Skeletal muscle satellite cell (primary cell): ENCODE measurements around the gene KCNJ12.
"Not testable (repeated sequence)": the region's sequence is repeated elsewhere in the genome, so short reads cannot be mapped to it uniquely, and the experiment has no call there.

ENCODE experiments used
- H3K27me3 ChIP-seq: 2 replicates; pipeline ENCODE4 v1.7.0; 2013; ENCODE audit warnings: low read length; ENCODE audit not compliant: control insufficient read depth, insufficient read depth
- H3K36me3 ChIP-seq: 2 replicates; pipeline ENCODE4 v1.7.0; 2013; ENCODE audit warnings: mild to moderate bottlenecking, control low read depth, low read length; ENCODE audit not compliant: insufficient read depth
- H3K4me1 ChIP-seq: 2 replicates; pipeline ENCODE4 v1.7.0; 2013; ENCODE audit warnings: low read length; ENCODE audit not compliant: control insufficient read depth, insufficient read depth
- H3K4me2 ChIP-seq: 2 replicates; pipeline ENCODE4 v1.7.0; 2013; ENCODE audit warnings: mild to moderate bottlenecking, low read length
- H3K4me3 ChIP-seq: 2 replicates; pipeline ENCODE4 v1.7.0; 2013; ENCODE audit warnings: low read length
- H3K9ac ChIP-seq: 2 replicates; pipeline ENCODE4 v1.7.0; 2013; ENCODE audit warnings: mild to moderate bottlenecking, low read depth, low read length, moderate library complexity
- H3K9me3 ChIP-seq: replicated peaks from 2 replicates; pipeline ENCODE4 v1.7.0; 2013; ENCODE audit warnings: mild to moderate bottlenecking, control low read depth, low read length

KCNJ12 gene

DNA sequence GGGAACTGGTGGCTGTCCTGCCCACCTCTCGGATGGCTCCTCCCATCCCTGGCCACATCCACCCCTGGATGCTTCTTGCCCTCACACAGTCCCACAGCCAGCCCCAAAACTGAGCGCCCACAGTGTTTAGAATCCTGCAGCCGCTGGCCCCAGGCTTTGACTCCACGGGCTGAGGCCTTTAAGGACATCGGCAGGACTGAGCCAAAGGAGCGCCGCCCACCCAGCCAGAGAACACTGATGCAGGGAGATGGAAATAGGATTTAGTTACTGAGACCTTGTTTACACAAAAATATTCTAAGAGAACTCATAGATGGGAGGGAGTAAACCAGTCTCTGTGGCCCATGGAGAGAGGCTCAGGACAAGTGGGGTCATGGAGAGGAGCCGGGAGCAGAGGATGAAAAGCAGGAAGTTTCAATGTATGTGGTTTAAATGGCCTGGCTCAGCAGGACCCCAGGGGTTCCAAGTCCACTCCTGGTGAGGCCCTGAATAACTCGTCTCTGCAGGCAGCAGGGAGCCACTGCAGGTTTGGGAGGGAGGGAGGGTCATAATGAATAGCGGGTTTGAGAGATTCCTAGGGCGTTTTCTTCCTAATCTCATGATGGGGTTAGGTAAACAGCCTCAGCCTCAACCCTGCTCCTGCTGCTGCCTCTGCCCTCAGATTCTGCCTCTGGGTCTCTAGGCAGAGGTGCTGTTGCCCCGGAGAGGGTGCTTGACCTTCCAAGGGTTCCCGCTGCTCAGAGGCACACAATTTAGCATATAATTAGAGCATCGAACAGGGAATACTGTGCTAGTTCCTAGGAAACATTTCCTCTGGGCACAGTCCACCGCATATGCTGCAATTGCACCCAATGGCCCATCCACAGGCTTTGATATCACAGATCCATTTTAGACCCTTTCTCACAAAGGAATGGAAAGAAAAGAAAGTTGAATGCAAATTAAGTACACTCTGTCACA, 61.0 kb downstream of the KCNJ12 start:
- H3K4me1 ChIP-seq, H3K4me2 ChIP-seq, H3K36me3 ChIP-seq: not testable (repeated sequence)

GRCh38 chr17:21438316-21439014, 62.3 kb downstream of the KCNJ12 start:
- not testable (repeated sequence) for H3K4me3 ChIP-seq

More for the DNA sequence above, 61.0 kb downstream of the KCNJ12 start:
- H3K9ac ChIP-seq, H3K9me3 ChIP-seq, H3K27me3 ChIP-seq, H3K4me3 ChIP-seq: not testable (repeated sequence)

GRCh38 chr17:21439015-21439336, 62.8 kb downstream of the KCNJ12 start:
- not testable (repeated sequence) for H3K9me3 ChIP-seq, H3K9ac ChIP-seq, H3K27me3 ChIP-seq, H3K4me3 ChIP-seq, H3K4me1 ChIP-seq, H3K36me3 ChIP-seq, H3K4me2 ChIP-seq

More at GRCh38 chr17:21438316-21439014, 62.3 kb downstream of the KCNJ12 start:
- not testable (repeated sequence) for H3K36me3 ChIP-seq, H3K4me1 ChIP-seq, H3K9me3 ChIP-seq, H3K9ac ChIP-seq, H3K4me2 ChIP-seq, H3K27me3 ChIP-seq

DNA sequence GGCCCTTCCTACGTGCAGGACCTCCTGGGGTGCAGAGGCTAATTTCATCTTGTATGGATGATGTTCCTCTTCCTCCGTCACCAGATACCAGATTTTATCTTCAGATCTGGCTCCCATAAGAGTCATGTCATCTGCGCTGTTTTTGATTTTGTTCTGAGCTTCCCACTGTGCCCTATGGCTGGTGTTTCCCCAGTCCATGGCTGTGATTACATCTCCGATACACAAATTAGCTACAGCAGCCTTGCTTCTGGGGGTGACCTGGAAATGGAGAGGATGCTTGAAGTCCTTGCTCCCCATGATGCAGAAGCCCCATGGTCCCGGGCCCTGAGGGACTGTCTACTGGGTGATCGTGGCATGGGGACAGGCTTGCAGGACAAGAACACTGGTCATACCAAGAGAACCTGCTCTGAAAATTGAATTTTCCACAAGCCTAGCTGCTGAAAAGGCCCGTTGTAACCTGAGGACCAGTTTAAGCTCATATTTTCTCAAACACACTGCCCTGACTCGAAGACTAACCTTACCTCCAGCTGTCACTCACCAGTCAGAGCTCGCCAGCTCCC, 69.0 kb downstream of the KCNJ12 start:
- H3K27me3 ChIP-seq: no peaks in the 10 kb centered on the region
- H3K9ac ChIP-seq: no peak overlapping the region
- H3K4me3 ChIP-seq: no peak overlapping the region
- no peaks in the 10 kb centered on the region for H3K4me1 ChIP-seq
- H3K36me3 ChIP-seq: no peaks in the 10 kb centered on the region
- no peaks in the 10 kb centered on the region for H3K9me3 ChIP-seq
- H3K4me2 ChIP-seq: no peak overlapping the region

- not testable (repeated sequence) for H3K9me3 ChIP-seq, H3K9ac ChIP-seq, H3K4me1 ChIP-seq, H3K36me3 ChIP-seq, H3K4me2 ChIP-seq, H3K4me3 ChIP-seq, H3K27me3 ChIP-seq
These were observed 71.4 kb downstream of the KCNJ12 start for GRCh38 chr17:21447552-21447951.

- H3K36me3 ChIP-seq, H3K4me3 ChIP-seq, H3K4me2 ChIP-seq, H3K9ac ChIP-seq, H3K4me1 ChIP-seq, H3K9me3 ChIP-seq: not testable (repeated sequence)
- peaks cover 12% of the 10 kb centered on the region for H3K27me3 ChIP-seq
These were observed 73.7 kb downstream of the KCNJ12 start for GRCh38 chr17:21449891-21450290.

- H3K4me1 ChIP-seq: peaks cover 5% of the 10 kb centered on the region
These were observed 75.8 kb downstream of the KCNJ12 start for GRCh38 chr17:21451975-21452374.

GRCh38 chr17:21452377-21453143, 76.4 kb downstream of the KCNJ12 start:
- H3K9ac ChIP-seq: no peak overlapping the region
- peaks cover 12% of the 10 kb centered on the region for H3K27me3 ChIP-seq
- H3K4me3 ChIP-seq: peak overlapping the region; percentile 23

More at GRCh38 chr17:21451975-21452374, 75.8 kb downstream of the KCNJ12 start:
- no peak overlapping the region for H3K9ac ChIP-seq
- peaks cover 12% of the 10 kb centered on the region for H3K27me3 ChIP-seq
- no peaks in the 10 kb centered on the region for H3K9me3 ChIP-seq
- no peaks in the 10 kb centered on the region for H3K36me3 ChIP-seq
- peak overlapping the region; percentile 47 for H3K4me2 ChIP-seq
- H3K4me3 ChIP-seq: no peak overlapping the region

DNA sequence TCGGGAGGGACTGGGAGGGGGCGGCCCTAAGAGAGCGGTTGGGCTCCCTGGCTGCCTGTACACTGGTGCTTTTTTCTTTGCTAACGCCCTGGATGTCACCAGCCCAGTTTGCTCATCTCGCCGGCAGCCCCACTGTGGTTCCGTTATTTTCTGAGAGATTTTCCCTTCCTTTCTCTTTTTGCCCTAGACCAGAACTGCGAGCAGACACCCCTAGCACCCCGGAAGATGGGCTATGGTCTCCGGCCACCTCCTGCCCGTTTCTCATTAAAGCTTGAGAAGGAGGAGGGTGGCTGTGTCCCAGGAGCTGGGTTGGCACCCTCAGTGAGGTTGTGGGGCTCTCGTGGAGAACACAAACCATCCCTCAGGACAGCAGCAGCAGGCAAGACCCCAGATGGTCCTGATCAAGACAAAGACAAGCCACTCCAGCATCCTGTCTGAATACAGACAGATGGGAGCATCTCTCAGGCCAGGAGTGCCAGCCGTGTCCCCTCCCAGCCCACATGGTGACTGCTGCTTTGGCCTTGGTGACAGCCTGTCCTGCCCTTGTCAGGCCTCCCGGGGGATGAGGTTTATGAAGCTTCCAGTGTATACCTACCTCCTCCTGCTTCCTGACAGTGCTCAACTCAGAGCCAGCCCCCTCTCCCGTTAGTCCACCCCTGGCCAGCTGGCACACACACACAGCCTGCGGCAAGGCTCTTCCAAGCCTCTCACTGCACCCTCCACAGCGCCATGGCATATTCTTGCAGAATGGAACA, 77.2 kb downstream of the KCNJ12 start:
- Histone ChIP-seq H3K36me3 (no peaks in the 10 kb centered on the region), H3K4me2 (peak overlapping the region; percentile 49), H3K27me3 (peaks cover 12% of the 10 kb centered on the region), H3K4me3 (no peak overlapping the region), H3K9ac (no peak overlapping the region), H3K9me3 (no peaks in the 10 kb centered on the region), H3K4me1 (peaks cover 11% of the 10 kb centered on the region)

More at GRCh38 chr17:21452377-21453143, 76.4 kb downstream of the KCNJ12 start:
- Histone ChIP-seq H3K9me3 (no peaks in the 10 kb centered on the region), H3K4me1 (peaks cover 9% of the 10 kb centered on the region), H3K36me3 (no peaks in the 10 kb centered on the region), H3K4me2 (peak overlapping the region; percentile 47)

DNA sequence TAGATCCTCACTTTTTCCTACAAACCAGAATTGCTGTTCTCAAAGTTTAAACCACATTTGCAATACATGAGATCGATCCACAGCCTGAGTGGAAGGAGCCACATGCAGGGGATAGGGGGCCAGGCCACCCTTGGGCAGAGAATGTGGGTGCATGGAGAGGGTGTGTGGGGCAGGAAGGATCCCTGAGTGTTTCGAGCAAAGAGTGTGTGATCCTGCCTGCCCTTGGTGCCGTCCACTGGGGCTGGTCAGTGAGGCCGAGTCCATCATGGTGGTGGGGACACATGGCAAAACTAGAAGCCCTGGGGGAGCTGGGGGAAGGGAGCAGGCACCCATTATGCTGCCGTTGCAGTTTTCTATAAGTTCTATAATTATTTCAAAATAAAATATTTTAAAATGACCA, 77.8 kb downstream of the KCNJ12 start:
- not testable (repeated sequence) for H3K4me3 ChIP-seq, H3K9ac ChIP-seq, H3K4me2 ChIP-seq, H3K9me3 ChIP-seq, H3K36me3 ChIP-seq
- peaks cover 18% of the 10 kb centered on the region for H3K27me3 ChIP-seq
- peaks cover 11% of the 10 kb centered on the region for H3K4me1 ChIP-seq
